Muscle layer of duodenum (tissue), 2 donors: ENCODE measurements around the gene MYO7A.

Experiments used
- H3K27ac ChIP-seq: one replicate; pipeline ENCODE4 v1.7.0; 2013; ENCODE audit warnings: mild to moderate bottlenecking, low read length
- H3K27me3 ChIP-seq: one replicate; pipeline ENCODE4 v1.7.0; 2013; ENCODE audit warnings: low read depth, mild to moderate bottlenecking, control low read depth, low read length
- H3K36me3 ChIP-seq, 2 donors: one replicate each; pipeline ENCODE4 v1.7.0; 2013; ENCODE audit warnings: low read length in 2 of 2, control low read depth in 1 of 2, mild to moderate bottlenecking in 1 of 2; ENCODE audit not compliant: insufficient read depth in 2 of 2, control insufficient read depth in 1 of 2
- H3K4me1 ChIP-seq, 2 donors: one replicate each; pipeline ENCODE4 v1.7.0; 2013; ENCODE audit warnings: low read length in 2 of 2, mild to moderate bottlenecking in 2 of 2, control low read depth in 1 of 2, moderate library complexity in 1 of 2; ENCODE audit not compliant: insufficient read depth in 2 of 2, control insufficient read depth in 1 of 2
- H3K4me3 ChIP-seq, 2 donors: one replicate each; pipeline ENCODE4 v1.7.0; 2013; ENCODE audit warnings: low read length in 2 of 2, low read depth in 1 of 2, mild to moderate bottlenecking in 1 of 2
- H3K9me3 ChIP-seq, 2 donors: one replicate each; pipeline ENCODE4 v1.7.0; 2013; ENCODE audit warnings: low read length in 2 of 2, control low read depth in 1 of 2, mild to moderate bottlenecking in 1 of 2; ENCODE audit not compliant: control insufficient read depth in 1 of 2
- donor health status: healthy.

The MYO7A gene

GRCh38 chr11:77086521-77087472, 41.2 kb upstream of the MYO7A start:
- Histone ChIP-seq H3K9me3 (no peaks in the 10 kb centered on the region), H3K27me3 (no peaks in the 10 kb centered on the region), H3K4me1 (peaks cover 13 to 28% of the 10 kb centered on the region in 2 donors), H3K27ac (peak overlapping the region; percentile 84), H3K36me3 (no peaks in the 10 kb centered on the region), H3K4me3 (no peak overlapping the region)

- H3K27ac ChIP-seq, result peak overlapping the region; percentile 84
- H3K4me1 ChIP-seq, result peaks cover 6 to 19% of the 10 kb centered on the region in 2 donors
- no peaks in the 10 kb centered on the region for H3K36me3 ChIP-seq
- H3K4me3 ChIP-seq, result no peak overlapping the region
- H3K27me3 ChIP-seq, result no peaks in the 10 kb centered on the region
- H3K9me3 ChIP-seq, result no peaks in the 10 kb centered on the region
Observed at GRCh38 chr11:77087723-77088225, 40.3 kb upstream of the MYO7A start.

GRCh38 chr11:77088236-77089003, 39.6 kb upstream of the MYO7A start:
- peak overlapping the region; percentile 84 for H3K27ac ChIP-seq
- H3K27me3 ChIP-seq, result no peaks in the 10 kb centered on the region
- no peaks in the 10 kb centered on the region for H3K9me3 ChIP-seq
- no peaks in the 10 kb centered on the region for H3K36me3 ChIP-seq
- H3K4me1 ChIP-seq, result peaks cover 3 to 13% of the 10 kb centered on the region in 2 donors
- no peak overlapping the region for H3K4me3 ChIP-seq

GRCh38 chr11:77089004-77089545, 39.0 kb upstream of the MYO7A start:
- no peaks in the 10 kb centered on the region for H3K36me3 ChIP-seq
- no peaks in the 10 kb centered on the region for H3K27me3 ChIP-seq
- no peak overlapping the region for H3K4me3 ChIP-seq
- peak overlapping the region; percentile 84 for H3K27ac ChIP-seq
- peaks cover 0 to 16% of the 10 kb centered on the region in 2 donors for H3K4me1 ChIP-seq
- H3K9me3 ChIP-seq, result no peaks in the 10 kb centered on the region

- Histone ChIP-seq H3K27ac (no peak overlapping the region), H3K36me3 (peaks cover 0 to 3% of the 10 kb centered on the region in 2 donors), H3K4me3 (no peak overlapping the region), H3K27me3 (no peaks in the 10 kb centered on the region), H3K4me1 (peaks cover 0 to 20% of the 10 kb centered on the region in 2 donors), H3K9me3 (no peaks in the 10 kb centered on the region)
Observed at GRCh38 chr11:77090046-77090372, 38.0 kb upstream of the MYO7A start.

- H3K36me3 ChIP-seq, result peaks cover 0 to 3% of the 10 kb centered on the region in 2 donors
- H3K4me3 ChIP-seq, result no peak overlapping the region
- H3K9me3 ChIP-seq, result no peaks in the 10 kb centered on the region
Observed at GRCh38 chr11:77090373-77091111, 37.5 kb upstream of the MYO7A start.

GRCh38 chr11:77091146-77091940, 36.7 kb upstream of the MYO7A start:
- Histone ChIP-seq H3K4me3 (no peak overlapping the region), H3K27ac (no peak overlapping the region), H3K9me3 (no peaks in the 10 kb centered on the region), H3K4me1 (peaks cover 0 to 20% of the 10 kb centered on the region in 2 donors), H3K27me3 (no peaks in the 10 kb centered on the region), H3K36me3 (peaks cover 0 to 3% of the 10 kb centered on the region in 2 donors)

More at GRCh38 chr11:77090373-77091111, 37.5 kb upstream of the MYO7A start:
- H3K27ac ChIP-seq, result no peak overlapping the region
- H3K27me3 ChIP-seq, result no peaks in the 10 kb centered on the region
- peaks cover 0 to 20% of the 10 kb centered on the region in 2 donors for H3K4me1 ChIP-seq

- no peaks in the 10 kb centered on the region for H3K27me3 ChIP-seq
- H3K27ac ChIP-seq, result no peak overlapping the region
- H3K9me3 ChIP-seq, result no peaks in the 10 kb centered on the region
- H3K4me3 ChIP-seq, result no peak overlapping the region
- peaks cover 0 to 20% of the 10 kb centered on the region in 2 donors for H3K4me1 ChIP-seq
- peaks cover 0 to 3% of the 10 kb centered on the region in 2 donors for H3K36me3 ChIP-seq
Observed at GRCh38 chr11:77092382-77092781, 35.7 kb upstream of the MYO7A start.

GRCh38 chr11:77093056-77093891, 34.8 kb upstream of the MYO7A start:
- Histone ChIP-seq H3K27me3 (no peaks in the 10 kb centered on the region), H3K27ac (no peak overlapping the region), H3K4me1 (peaks cover 0 to 20% of the 10 kb centered on the region in 2 donors), H3K36me3 (peaks cover 0 to 3% of the 10 kb centered on the region in 2 donors), H3K9me3 (no peaks in the 10 kb centered on the region), H3K4me3 (no peak overlapping the region)
